Body of pancreas (tissue), 4 donors: ENCODE measurements around the gene NFS1. TPM values are rescaled to one million over a fixed set of nuclear protein-coding genes. Genes with fewer than 3 reads are reported as not detected.

Experiments
- ATAC-seq: fragments of 150-250 bp; one replicate; pipeline ENCODE4 v1.9.1; 2016
- DNase-seq, 4 donors: peaks; one replicate each; pipeline ENCODE4 v3.0.0-alpha.2; 2019
- H3K27ac ChIP-seq, 4 donors: fragments of 200-600 bp; sonication (generic); 1 replicate in 3 of 4; 2 replicates in 1 of 4; pipeline versions ENCODE4 v1.5.1 to v1.6.1; 2016 to 2019; ENCODE audit warnings: mild to moderate bottlenecking in 1 of 4, mixed read lengths in 1 of 4, moderate library complexity in 1 of 4
- H3K27me3 ChIP-seq, 2 donors: fragments of 200-600 bp; sonication (generic); one replicate each; pipeline ENCODE4 v1.6.0; 2016; ENCODE audit warnings: mild to moderate bottlenecking in 1 of 2
- H3K36me3 ChIP-seq, 2 donors: fragments of 200-600 bp; sonication (generic); replicated peaks in 1 of 2; 2 replicates each; pipeline ENCODE4 v1.5.1; 2016; ENCODE audit warnings: low read depth in 2 of 2; ENCODE audit not compliant: insufficient read depth in 1 of 2
- H3K4me1 ChIP-seq: fragments of 200-600 bp; sonication (generic); one replicate; pipeline ENCODE4 v1.6.0; 2016
- H3K4me3 ChIP-seq, 2 donors: fragments of 200-600 bp; sonication (generic); 1 replicate in 1 of 2; 2 replicates in 1 of 2; pipeline ENCODE4 v1.5.1; 2016 to 2019
- H3K9me3 ChIP-seq, 3 donors: fragments of 200-600 bp; sonication (generic); 1 replicate in 2 of 3; 2 replicates in 1 of 3; pipeline ENCODE4 v1.5.1; 2016
- CTCF ChIP-seq, 7 experiments: fragments of 450-650 bp in 4 of 7; fragments of 200-600 bp in 3 of 7; sonication (generic) in 3 of 7; IDR thresholded peaks; one replicate each; pipeline ENCODE4 v1.5.1; 2016 to 2019; ENCODE audit warnings: antibody characterized with exemption in 7 of 7
- POLR2A ChIP-seq, 3 donors: fragments of 450-650 bp; IDR thresholded peaks; one replicate each; pipeline ENCODE4 v1.6.1; 2016; ENCODE audit warnings: antibody characterized with exemption in 3 of 3, mild to moderate bottlenecking in 2 of 3
- WGBS, 2 donors: methylation state at CpG; one replicate each; pipeline ENCODE4 v1.1.5; 2017; 5-methylcytosine and 5-hydroxymethylcytosine counted together
- intact Hi-C: fragments of 100-400 bp; cut with DNase I; formaldehyde crosslinking; loops from one replicate; pipeline ENCODE4 v1.15.1; 2023
- total RNA-seq, 2 donors: library from RNA; depleted of rRNA; stranded (reverse); fragments of >200 nt; gene quantifications; one replicate each; pipeline ENCODE4 v1.1.0, GENCODE V29; 2016

NFS1 gene
- total RNA-seq, 2 donors from 2014 or later = 15.8 to 22.1 TPM

GRCh38 chr20:35741892-35742740 lies 43.0 kb upstream of the NFS1 start, which contains the start of gene RBM39:
Gene RBM39, minus strand, starts transcription at chr20:35742260. Its CDS starts 1,386 bp downstream, at chr20:35740874.
- peaks cover 4 to 12% of the 10 kb centered on the region in 2 donors for H3K36me3 ChIP-seq
- TF ChIP-seq POLR2A (IDR thresholded peaks at IDR 0.05) (peak; percentile 96 to 100 (median 100)), CTCF (IDR thresholded peaks at IDR 0.05) (peak; percentile 18 to 66 (median 57))
- H3K9me3 ChIP-seq = no peaks in the 10 kb centered on the region
- intact Hi-C loops = no loop called here
- 0% methylated on average over 44 to 66 of the region's 66 CpGs for WGBS, 2 donors
- ATAC-seq (peak; percentile 94), DNase-seq (peak; percentile 100)
- H3K27ac ChIP-seq = peak within 1 kb of the TSS; percentile 96 to 100 (median 99)
- H3K4me3 ChIP-seq = peak within 1 kb of the TSS; percentile 48 to 50
- peaks cover 45% of the 10 kb centered on the region for H3K4me1 ChIP-seq
- no peaks in the 10 kb centered on the region for H3K27me3 ChIP-seq

- Histone ChIP-seq H3K4me3 (no peak overlapping the region), H3K27me3 (no peaks in the 10 kb centered on the region), H3K27ac (peak overlapping the region in 3 of 4 donors; percentile 96 to 99 (median 99)), H3K4me1 (peaks cover 70% of the 10 kb centered on the region), H3K9me3 (no peaks in the 10 kb centered on the region), H3K36me3 (peaks cover 4 to 22% of the 10 kb centered on the region in 2 donors)
- 28 to 33% methylated on average over 7 of the region's 7 CpGs for WGBS, 2 donors
- ATAC-seq = no peak
- peak in 1 of 4 donors; percentile 22 for DNase-seq
- intact Hi-C loops = no loop called here
- TF ChIP-seq POLR2A (IDR thresholded peaks at IDR 0.05) = no peak
- peak in 2 of 7 experiments; percentile 15 to 21 for TF ChIP-seq CTCF (IDR thresholded peaks at IDR 0.05)
These were observed 40.4 kb upstream of the NFS1 start for GRCh38 chr20:35739294-35740163.

GRCh38 chr20:35738410-35739179 lies 39.4 kb upstream of the NFS1 start:
- TF ChIP-seq POLR2A (IDR thresholded peaks at IDR 0.05) (no peak), CTCF (IDR thresholded peaks at IDR 0.05) (no peak)
- WGBS, 2 donors = 33 to 43% methylated on average over 4 of the region's 4 CpGs
- intact Hi-C loops = no loop called here

GRCh38 chr20:35737865-35738333 lies 38.7 kb upstream of the NFS1 start:
- no peaks in the 10 kb centered on the region for H3K9me3 ChIP-seq
- H3K36me3 ChIP-seq = peaks cover 4 to 26% of the 10 kb centered on the region in 2 donors
- DNase-seq (no peak), ATAC-seq (no peak)
- no peaks in the 10 kb centered on the region for H3K27me3 ChIP-seq
- H3K4me1 ChIP-seq = peaks cover 76% of the 10 kb centered on the region
- intact Hi-C loops = no loop called here
- H3K4me3 ChIP-seq = no peak overlapping the region
- 84 to 97% methylated on average over 15 of the region's 15 CpGs for WGBS, 2 donors
- TF ChIP-seq POLR2A (IDR thresholded peaks at IDR 0.05) (no peak), CTCF (IDR thresholded peaks at IDR 0.05) (no peak)
- no peak overlapping the region for H3K27ac ChIP-seq

More at GRCh38 chr20:35738410-35739179, 39.4 kb upstream of the NFS1 start:
- no peaks in the 10 kb centered on the region for H3K9me3 ChIP-seq
- no peak overlapping the region for H3K27ac ChIP-seq
- H3K36me3 ChIP-seq = peaks cover 4 to 26% of the 10 kb centered on the region in 2 donors
- ATAC-seq (no peak), DNase-seq (no peak)
- no peaks in the 10 kb centered on the region for H3K27me3 ChIP-seq
- no peak overlapping the region for H3K4me3 ChIP-seq
- peaks cover 76% of the 10 kb centered on the region for H3K4me1 ChIP-seq
